Measurements from ENCODE around the gene EVI5.

GRCh38 chr1:92538413-92539061 is 246.4 kb downstream of the EVI5 start:
- TF ChIP-seq FOXK2 (IDR thresholded peaks at IDR 0.05) = no peak
- no peak for TF ChIP-seq TARDBP (IDR thresholded peaks at IDR 0.05)
- TF ChIP-seq ZNF384 (IDR thresholded peaks at IDR 0.05) = no peak

All from HEK293T (cell line).